H1 (cell line): ENCODE results near the gene KRTAP4-2. TPM values are rescaled to one million over a fixed set of nuclear protein-coding genes. Genes with fewer than 3 reads are reported as not detected.

Source experiments
- CTCF ChIA-PET: fragments of 300-600 bp; sonication (Branson Sonifier 250); formaldehyde crosslinking; loops from one replicate; lab custom pipeline; 2021; ENCODE audit not compliant: partially characterized antibody; lab: Charles Lee
- POLR2A ChIA-PET: fragments of 300-600 bp; sonication (Branson Sonifier 250); formaldehyde crosslinking; loops from one replicate; lab custom pipeline; 2021; ENCODE audit warnings: inconsistent platforms; ENCODE audit not compliant: partially characterized antibody; lab: Charles Lee
- DNase-seq, 2 experiments: peaks; one replicate each; pipeline versions ENCODE4 v3.0.0 to v3.0.0-alpha.2; 2010 to 2022; ENCODE audit warnings: low spot score in 2 of 2, low read depth in 1 of 2, mixed read lengths in 1 of 2
- FAIRE-seq: peaks from 2 replicates; lab custom pipeline; 2011; peaks lifted over from hg19 to GRCh38; lab: Jason Lieb, UNC
- H2AFZ ChIP-seq: 2 replicates; pipeline ENCODE4 v1.8.1; 2012; ENCODE audit warnings: low read length, inconsistent platforms
- H2AK5ac ChIP-seq: 2 replicates; pipeline ENCODE4 v1.6.1; 2013; ENCODE audit warnings: low read depth, low read length
- H2BK120ac ChIP-seq: replicated peaks from 2 replicates; pipeline ENCODE3; 2013; ENCODE audit warnings: low read depth, low read length, inconsistent platforms
- H2BK12ac ChIP-seq: 2 replicates; pipeline ENCODE4 v1.6.1; 2013; ENCODE audit warnings: low read depth, low read length
- H2BK15ac ChIP-seq: 2 replicates; pipeline ENCODE4 v1.6.1; 2013; ENCODE audit warnings: low read length
- H2BK20ac ChIP-seq: 2 replicates; pipeline ENCODE4 v1.6.1; 2013; ENCODE audit warnings: low read length
- H2BK5ac ChIP-seq: 2 replicates; pipeline ENCODE4 v1.6.1; 2013; ENCODE audit warnings: low read depth, low read length
- H3K14ac ChIP-seq: 2 replicates; pipeline ENCODE4 v1.6.1; 2013; ENCODE audit warnings: inconsistent platforms; ENCODE audit not compliant: insufficient read length
- H3K18ac ChIP-seq: 2 replicates; pipeline ENCODE4 v1.6.1; 2013; ENCODE audit warnings: low read length; ENCODE audit errors: extremely low read depth
- H3K23ac ChIP-seq: 2 replicates; pipeline ENCODE4 v1.6.1; 2013; ENCODE audit warnings: inconsistent platforms; ENCODE audit not compliant: insufficient read length
- H3K23me2 ChIP-seq: 2 replicates; pipeline ENCODE4 v1.6.1; 2013; ENCODE audit warnings: low read depth, low read length
- H3K27ac ChIP-seq: 2 replicates; pipeline ENCODE4 v1.6.1; 2011; ENCODE audit warnings: low read depth, low read length, inconsistent platforms
- H3K27me3 ChIP-seq, 4 experiments: replicated peaks in 1 of 4; 1 replicate in 1 of 4; 2 replicates in 3 of 4; pipeline versions ENCODE4 v1.6.1 to v1.8.1; 2011 to 2013; ENCODE audit warnings: low read length in 3 of 4, mild to moderate bottlenecking in 3 of 4, inconsistent platforms in 2 of 4, mixed read lengths in 2 of 4, moderate library complexity in 1 of 4; ENCODE audit not compliant: control insufficient read depth in 3 of 4, insufficient read depth in 3 of 4; ENCODE audit errors: extremely low read depth in 1 of 4
- H3K36me3 ChIP-seq, 4 experiments: 2 replicates each; pipeline versions ENCODE4 v1.6.1 to v1.8.1; 2011 to 2013; ENCODE audit warnings: mild to moderate bottlenecking in 4 of 4, low read length in 3 of 4, moderate library complexity in 2 of 4, control low read depth in 1 of 4, inconsistent platforms in 1 of 4; ENCODE audit not compliant: insufficient read depth in 4 of 4, control insufficient read depth in 2 of 4
- H3K4ac ChIP-seq: replicated peaks from 2 replicates; pipeline ENCODE3; 2013; ENCODE audit warnings: low read length, low read depth, mixed read lengths, inconsistent platforms; ENCODE audit not compliant: insufficient read length
- H3K4me1 ChIP-seq, 4 experiments: replicated peaks in 1 of 4; 1 replicate in 1 of 4; 2 replicates in 3 of 4; pipeline versions ENCODE4 v1.6.1 to v1.8.1; 2011 to 2013; ENCODE audit warnings: low read length in 3 of 4, inconsistent platforms in 2 of 4, mixed read lengths in 1 of 4; ENCODE audit not compliant: insufficient read depth in 4 of 4, control insufficient read depth in 3 of 4
- H3K4me2 ChIP-seq, 2 experiments: 2 replicates each; pipeline versions ENCODE4 v1.6.1 to v1.8.1; 2011 to 2013; ENCODE audit warnings: low read depth in 2 of 2, low read length in 2 of 2, control low read depth in 1 of 2, inconsistent platforms in 1 of 2, mild to moderate bottlenecking in 1 of 2; ENCODE audit not compliant: insufficient read depth in 1 of 2
- H3K4me3 ChIP-seq, 4 experiments: fragments of 200-600, 300-600 bp in 1 of 4; sonication (generic), shearing (Covaris generic), sonication (Bioruptor Twin) in 1 of 4; 2 replicates each; pipeline versions ENCODE4 v1.5.1 to v1.8.1; 2011 to 2016; ENCODE audit warnings: low read length in 4 of 4, low read depth in 3 of 4, control low read depth in 2 of 4, inconsistent platforms in 2 of 4, mild to moderate bottlenecking in 2 of 4, mixed read lengths in 1 of 4, moderate library complexity in 1 of 4; ENCODE audit not compliant: insufficient read depth in 2 of 4; ENCODE audit errors: extremely low read depth in 1 of 4
- H3K56ac ChIP-seq: replicated peaks from 2 replicates; pipeline ENCODE3; 2013; ENCODE audit warnings: low read depth, mild to moderate bottlenecking, mixed read lengths, low read length, inconsistent platforms; ENCODE audit not compliant: insufficient read length
- H3K79me1 ChIP-seq: 2 replicates; pipeline ENCODE4 v1.6.1; 2013; ENCODE audit warnings: low read depth, low read length, control low read depth
- H3K79me2 ChIP-seq, 2 experiments: 2 replicates each; pipeline versions ENCODE4 v1.6.1 to v1.8.1; 2012 to 2013; ENCODE audit warnings: low read length in 2 of 2, mild to moderate bottlenecking in 2 of 2, inconsistent platforms in 1 of 2; ENCODE audit not compliant: insufficient read depth in 2 of 2, control insufficient read depth in 1 of 2
- H3K9ac ChIP-seq, 4 experiments: replicated peaks in 1 of 4; 1 replicate in 1 of 4; 2 replicates in 3 of 4; pipeline versions ENCODE4 v1.6.1 to v1.8.1; 2011 to 2013; ENCODE audit warnings: low read depth in 3 of 4, low read length in 3 of 4, control low read depth in 2 of 4, mild to moderate bottlenecking in 2 of 4, moderate library complexity in 2 of 4, inconsistent platforms in 1 of 4; ENCODE audit errors: extremely low read depth in 1 of 4
- H3K9me3 ChIP-seq, 2 experiments: 2 replicates each; pipeline versions ENCODE4 v1.6.1 to v1.8.1; 2012 to 2013; ENCODE audit warnings: mild to moderate bottlenecking in 2 of 2, moderate library complexity in 2 of 2, control low read depth in 1 of 2, inconsistent platforms in 1 of 2, low read depth in 1 of 2, low read length in 1 of 2, mixed read lengths in 1 of 2; ENCODE audit not compliant: insufficient read depth in 2 of 2
- H4K20me1 ChIP-seq, 2 experiments: replicated peaks in 1 of 2; 2 replicates each; pipeline versions ENCODE3 to v1.8.1; 2011 to 2013; ENCODE audit warnings: inconsistent platforms in 2 of 2, low read length in 2 of 2, mild to moderate bottlenecking in 1 of 2; ENCODE audit not compliant: insufficient read depth in 2 of 2, control insufficient read depth in 1 of 2
- H4K5ac ChIP-seq: 2 replicates; pipeline ENCODE4 v1.6.1; 2013; ENCODE audit warnings: low read length, low read depth, mixed read lengths, inconsistent platforms; ENCODE audit not compliant: insufficient read length
- H4K8ac ChIP-seq: 2 replicates; pipeline ENCODE4 v1.8.0; 2013; ENCODE audit warnings: mild to moderate bottlenecking, moderate library complexity, low read length, inconsistent platforms; ENCODE audit not compliant: insufficient read depth; ENCODE audit errors: extremely low read depth
- H4K91ac ChIP-seq: replicated peaks from 2 replicates; pipeline ENCODE3; 2013; ENCODE audit warnings: low read length, mixed read lengths, inconsistent platforms; ENCODE audit not compliant: insufficient read length
- WGBS, 2 experiments: shearing (Covaris generic) in 1 of 2; methylation state at CpG; one replicate each; pipeline versions ENCODE4 v1.1.6 to v1.1.7; 2013 to 2015; ENCODE audit warnings: low lambda C conversion rate in 2 of 2, mixed read lengths in 2 of 2, inconsistent platforms in 1 of 2, low coverage in 1 of 2, missing lambda C conversion rate in 1 of 2; ENCODE audit not compliant: insufficient replicate concordance in 2 of 2, insufficient coverage in 1 of 2, insufficient read length in 1 of 2; ENCODE audit errors: extremely low coverage in 1 of 2, missing lambda C conversion rate in 1 of 2; 5-methylcytosine and 5-hydroxymethylcytosine counted together
- polyA plus RNA-seq, 7 experiments: library from polyadenylated mRNA; depleted of rRNA in 3 of 7; stranded (reverse) in 5 of 7; unstranded in 2 of 7; fragments of >200 nt in 5 of 7; fragments of 200-250 nt in 2 of 7; gene quantifications; 1 replicate in 5 of 7; 2 replicates in 1 of 7; 4 replicates in 1 of 7; pipeline versions ENCODE4 v1.2.1 to v1.2.3, GENCODE V29; 2011 to 2013; ENCODE audit warnings: missing spikeins in 2 of 7, mixed read lengths in 2 of 7
- total RNA-seq: library from RNA; stranded (reverse); fragmentation: NEBNext Ultra II Directional; extraction: Animal tissue kit (Norgen Biotek cat#: 25700); gene quantifications from 2 replicates; pipeline ENCODE4 v1.2.1, GENCODE V29; 2021

Gene KRTAP4-2
- total and polyA plus RNA-seq, 2 of the 8 experiments (the other 6 are each of a cell fraction or from before 2014, with no cell fraction given): not detected

GRCh38 chr17:41185001-41185400, 7.0 kb upstream of the KRTAP4-2 start:
- Histone ChIP-seq H3K27ac (no peak overlapping the region), H2BK15ac (no peak overlapping the region), H3K9ac (no peak overlapping the region), H2BK12ac (no peak overlapping the region), H2AK5ac (no peak overlapping the region), H3K27me3 (no peaks in the 10 kb centered on the region), H2BK120ac (no peak overlapping the region), H4K91ac (no peak overlapping the region), H4K5ac (no peak overlapping the region), H3K4me2 (no peak overlapping the region), H2BK5ac (no peak overlapping the region), H2BK20ac (no peak overlapping the region), H4K8ac (no peak overlapping the region), H3K14ac (no peak overlapping the region), H3K36me3 (no peaks in the 10 kb centered on the region), H3K79me1 (no peaks in the 10 kb centered on the region), H3K18ac (no peak overlapping the region), H3K56ac (no peak overlapping the region), H3K9me3 (no peaks in the 10 kb centered on the region), H3K23ac (no peak overlapping the region), H3K79me2 (no peaks in the 10 kb centered on the region), H3K4me3 (no peak overlapping the region), H3K4ac (no peak overlapping the region), H3K23me2 (no peaks in the 10 kb centered on the region; the same call in 1 of the 2 replicates), H4K20me1 (no peaks in the 10 kb centered on the region), H2AFZ (no peak overlapping the region), H3K4me1 (no peaks in the 10 kb centered on the region; a peak in 2 of 7 replicates)
- POLR2A ChIA-PET: no interaction called here
- no peak for DNase-seq
- 94% methylated on average over 1 of the region's 1 CpG; no CpG with 5 or more reads in 1 of the 2 experiments for WGBS, 2 experiments
- CTCF ChIA-PET: interaction anchor here (0.8 kb wide), 1 partner anchor 180 kb away, joined by 3 read pairs; no protein-coding TSS in a partner anchor
- FAIRE-seq: no peak
